GM21619 (cell line): ENCODE results near the gene SLC16A3.
"Not testable (repeated sequence)": the region's sequence is repeated elsewhere in the genome, so short reads cannot be mapped to it uniquely, and the experiment has no call there.

Experiments
- ATAC-seq: cut with Tn5 transposase; IDR thresholded peaks from one replicate; pipeline ENCODE4 v1.9.1; 2021; ENCODE audit not compliant: unreplicated experiment

SLC16A3 gene

GRCh38 chr17:82203920-82204319, 24.9 kb upstream of the SLC16A3 start:
- no peak for ATAC-seq

- no peak for ATAC-seq
These were observed 23.8 kb upstream of the SLC16A3 start for GRCh38 chr17:82204831-82205719.

GRCh38 chr17:82205720-82206508, 22.9 kb upstream of the SLC16A3 start:
- no peak for ATAC-seq

GRCh38 chr17:82210655-82211054, 18.2 kb upstream of the SLC16A3 start:
- not testable (repeated sequence) for ATAC-seq

GRCh38 chr17:82212331-82213250, 16.3 kb upstream of the SLC16A3 start, which contains the start of gene CCDC57:
Gene CCDC57 (minus strand): TSS chr17:82212842. CDS start chr17:82201944, 10,898 bp downstream.
- ATAC-seq, result peak; percentile 58

GRCh38 chr17:82213251-82214011, 15.4 kb upstream of the SLC16A3 start:
- peak; percentile 3 for ATAC-seq

- no peak for ATAC-seq
These were observed 14.7 kb upstream of the SLC16A3 start for GRCh38 chr17:82214012-82214628.

GRCh38 chr17:82215095-82215971, 13.5 kb upstream of the SLC16A3 start:
- no peak for ATAC-seq

GRCh38 chr17:82215972-82216300, 12.9 kb upstream of the SLC16A3 start:
- ATAC-seq, result no peak

- ATAC-seq, result peak; percentile 39
These were observed 12.3 kb upstream of the SLC16A3 start for GRCh38 chr17:82216301-82217119.

GRCh38 chr17:82217120-82217529, 11.7 kb upstream of the SLC16A3 start:
- no peak for ATAC-seq

GRCh38 chr17:82217530-82218204, 11.2 kb upstream of the SLC16A3 start:
- no peak for ATAC-seq

GRCh38 chr17:82218349-82219075, 10.3 kb upstream of the SLC16A3 start:
- ATAC-seq, result no peak

GRCh38 chr17:82219083-82219482, 9.8 kb upstream of the SLC16A3 start:
- ATAC-seq, result no peak

GRCh38 chr17:82219753-82220709, 8.8 kb upstream of the SLC16A3 start:
- ATAC-seq, result no peak
